Neural crest cell (in vitro differentiated cells): ENCODE measurements around the gene CFAP97D2. TPM values are rescaled to one million over a fixed set of nuclear protein-coding genes. Genes with fewer than 3 reads are reported as not detected.

Experiments used
- DNase-seq: peaks from one replicate; pipeline ENCODE4 v3.0.0; 2021; ENCODE audit warnings: low read depth, mixed read lengths, low spot score
- H3K27ac Mint-ChIP-seq: one replicate; pipeline ENCODE4 v1.8.0; 2021; ENCODE audit warnings: mild to moderate bottlenecking, mixed read lengths; ENCODE audit not compliant: unreplicated experiment
- H3K27me3 Mint-ChIP-seq: 2 replicates; pipeline ENCODE4 v1.8.0; 2021; ENCODE audit warnings: low read depth, mild to moderate bottlenecking, mixed read lengths
- H3K36me3 Mint-ChIP-seq: 2 replicates; pipeline ENCODE4 v1.8.0; 2021; ENCODE audit warnings: low read depth, mild to moderate bottlenecking, mixed read lengths
- H3K4me1 Mint-ChIP-seq: 2 replicates; pipeline ENCODE4 v1.8.0; 2021; ENCODE audit warnings: mixed read lengths
- H3K4me3 Mint-ChIP-seq: one replicate; pipeline ENCODE4 v1.8.0; 2021; ENCODE audit warnings: mild to moderate bottlenecking, mixed read lengths
- H3K9me3 Mint-ChIP-seq: 2 replicates; pipeline ENCODE4 v1.8.0; 2021; ENCODE audit warnings: mixed read lengths
- microRNA-seq: library from miRNA; unstranded; fragments of <30 nt; microRNA quantifications from one replicate; pipeline ENCODE4, GENCODE V29; 2020
- total RNA-seq: library from RNA; stranded (reverse); gene quantifications from 2 replicates; pipeline ENCODE4 v1.2.1, GENCODE V29; 2021
- TF ChIP-seq, protein P1 (sequence below): fragments of 200-600 bp; sonication (generic); conservative IDR thresholded peaks from 2 replicates; pipeline ENCODE4 v1.5.0; 2021; ENCODE audit warnings: antibody characterized with exemption, mild to moderate bottlenecking

The CFAP97D2 gene
- total RNA-seq, 1 donor from 2014 or later = not detected

DNA sequence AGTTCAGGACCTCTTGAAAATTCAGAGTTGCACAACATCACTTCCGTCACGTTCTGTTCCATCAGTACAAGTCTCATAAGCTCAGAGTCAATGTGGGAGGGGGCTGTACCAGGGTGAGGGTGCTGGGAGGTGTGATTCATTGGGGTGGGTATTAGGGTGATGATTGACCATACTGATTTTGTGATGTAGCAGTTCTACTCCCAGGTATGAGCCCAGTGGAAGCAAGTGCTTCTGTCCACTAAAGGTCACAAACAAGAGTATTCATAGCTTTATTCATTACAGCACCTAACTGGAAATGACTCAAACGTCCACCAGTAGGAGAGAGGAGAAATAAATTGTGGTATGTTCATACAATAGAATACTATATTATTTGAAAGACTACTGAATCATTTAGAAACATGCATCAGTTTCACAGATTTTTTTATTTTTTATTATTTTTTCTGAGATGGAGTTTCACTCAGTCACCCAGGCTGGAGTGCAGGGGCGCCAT, 90.3 kb downstream of the CFAP97D2 start:
- peaks cover 37% of the 10 kb centered on the region for H3K36me3 Mint-ChIP-seq
- no peak overlapping the region for H3K4me3 Mint-ChIP-seq

More for the DNA sequence above, 90.3 kb downstream of the CFAP97D2 start:
- no peak overlapping the region for H3K27ac Mint-ChIP-seq
- no peaks in the 10 kb centered on the region for H3K27me3 Mint-ChIP-seq
- H3K9me3 Mint-ChIP-seq = no peaks in the 10 kb centered on the region
- TF ChIP-seq, protein P1, sequence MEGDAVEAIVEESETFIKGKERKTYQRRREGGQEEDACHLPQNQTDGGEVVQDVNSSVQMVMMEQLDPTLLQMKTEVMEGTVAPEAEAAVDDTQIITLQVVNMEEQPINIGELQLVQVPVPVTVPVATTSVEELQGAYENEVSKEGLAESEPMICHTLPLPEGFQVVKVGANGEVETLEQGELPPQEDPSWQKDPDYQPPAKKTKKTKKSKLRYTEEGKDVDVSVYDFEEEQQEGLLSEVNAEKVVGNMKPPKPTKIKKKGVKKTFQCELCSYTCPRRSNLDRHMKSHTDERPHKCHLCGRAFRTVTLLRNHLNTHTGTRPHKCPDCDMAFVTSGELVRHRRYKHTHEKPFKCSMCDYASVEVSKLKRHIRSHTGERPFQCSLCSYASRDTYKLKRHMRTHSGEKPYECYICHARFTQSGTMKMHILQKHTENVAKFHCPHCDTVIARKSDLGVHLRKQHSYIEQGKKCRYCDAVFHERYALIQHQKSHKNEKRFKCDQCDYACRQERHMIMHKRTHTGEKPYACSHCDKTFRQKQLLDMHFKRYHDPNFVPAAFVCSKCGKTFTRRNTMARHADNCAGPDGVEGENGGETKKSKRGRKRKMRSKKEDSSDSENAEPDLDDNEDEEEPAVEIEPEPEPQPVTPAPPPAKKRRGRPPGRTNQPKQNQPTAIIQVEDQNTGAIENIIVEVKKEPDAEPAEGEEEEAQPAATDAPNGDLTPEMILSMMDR = no peak
- no peak for DNase-seq
- no peaks in the 10 kb centered on the region for H3K4me1 Mint-ChIP-seq

Small RNAs within 50 kb of the gene (microRNA-seq; reads per million reads assigned to microRNA genes)
- not detected for gene MIR548AR

Other genes starting within 250 kb of the CFAP97D2 start
- 0.66 and 1.9 TPM in 2 replicates for gene C13orf46, start 205.2 kb upstream of the CFAP97D2 start, total RNA-seq
- 29.5 and 31.5 TPM in 2 replicates for gene RASA3, start 46.6 kb upstream of the CFAP97D2 start, total RNA-seq
- 72.4 and 80.2 TPM in 2 replicates for gene CDC16, start 55.6 kb downstream of the CFAP97D2 start, total RNA-seq
- gene UPF3A, start 102.3 kb downstream of the CFAP97D2 start, total RNA-seq = 84.7 and 89.5 TPM in 2 replicates
- 63.5 and 63.9 TPM in 2 replicates for gene CHAMP1, start 135.2 kb downstream of the CFAP97D2 start, total RNA-seq